NCI-H1694 (cell line): ENCODE measurements around the gene FOXN1.
"Not testable (repeated sequence)": the region's sequence is repeated elsewhere in the genome, so short reads cannot be mapped to it uniquely, and the experiment has no call there.

ENCODE experiments used
- DNase-seq: peaks from one replicate; lab custom pipeline; 2025; lab: John Stamatoyannopoulos, UW

FOXN1 gene

GRCh38 chr17:28500712-28501379 lies 5.3 kb upstream of the FOXN1 start:
- DNase-seq: peak; percentile 47

- DNase-seq: no peak
Observed at GRCh38 chr17:28501421-28502284, 4.5 kb upstream of the FOXN1 start.

GRCh38 chr17:28503420-28503819 lies 2.7 kb upstream of the FOXN1 start:
- DNase-seq: no peak

- no peak for DNase-seq
Observed at GRCh38 chr17:28506763-28507487, 777 bp downstream of the FOXN1 start.

- peak; percentile 12 for DNase-seq
Observed at GRCh38 chr17:28507567-28508203, 1.5 kb downstream of the FOXN1 start.

- no peak for DNase-seq
Observed at GRCh38 chr17:28508211-28508724, 2.1 kb downstream of the FOXN1 start.

GRCh38 chr17:28509789-28510188 lies 3.6 kb downstream of the FOXN1 start:
- no peak for DNase-seq

- no peak for DNase-seq
Observed at GRCh38 chr17:28511858-28512461, 5.8 kb downstream of the FOXN1 start.

- DNase-seq: no peak
Observed at GRCh38 chr17:28513476-28513875, 7.3 kb downstream of the FOXN1 start.

- DNase-seq: no peak
Observed at GRCh38 chr17:28514561-28515002, 8.4 kb downstream of the FOXN1 start.

- no peak for DNase-seq
Observed at GRCh38 chr17:28515518-28515917, 9.4 kb downstream of the FOXN1 start.

GRCh38 chr17:28518132-28518531 lies 12.0 kb downstream of the FOXN1 start:
- no peak for DNase-seq

- no peak for DNase-seq
Observed at GRCh38 chr17:28518578-28518977, 12.4 kb downstream of the FOXN1 start.

- no peak for DNase-seq
Observed at GRCh38 chr17:28519236-28519635, 13.1 kb downstream of the FOXN1 start.

GRCh38 chr17:28520687-28521086 lies 14.5 kb downstream of the FOXN1 start:
- no peak for DNase-seq

- no peak for DNase-seq
Observed at GRCh38 chr17:28521311-28522085, 15.3 kb downstream of the FOXN1 start.

GRCh38 chr17:28522281-28522680 lies 16.1 kb downstream of the FOXN1 start:
- not testable (repeated sequence) for DNase-seq

- DNase-seq: no peak
Observed at GRCh38 chr17:28523186-28523585, 17.0 kb downstream of the FOXN1 start.

GRCh38 chr17:28523876-28524275 lies 17.7 kb downstream of the FOXN1 start:
- DNase-seq: no peak
